GM23338 (cell line): Measurements from ENCODE around the gene TDP2. TPM values are rescaled to one million over a fixed set of nuclear protein-coding genes. Genes with fewer than 3 reads are reported as not detected.

Experiments used
- ATAC-seq: fragments of 200-7000 bp; cut with Tn5 transposase; 3 replicates; pipeline ENCODE4 v1.9.1; 2020
- DNase-seq: peaks from one replicate; pipeline ENCODE4 v3.0.0-alpha.2; 2015; ENCODE audit warnings: low spot score
- H2AFZ ChIP-seq: fragments of 200-600 bp; sonication (generic); 2 replicates; pipeline ENCODE4 v1.8.0; 2016; ENCODE audit warnings: antibody characterized with exemption, mild to moderate bottlenecking, moderate library complexity
- H3F3A ChIP-seq: fragments of 200-600 bp; sonication (generic); replicated peaks from 2 replicates; pipeline ENCODE4 v1.8.0; 2017; ENCODE audit warnings: antibody characterized with exemption, mixed run types, low read depth
- H3K27ac ChIP-seq: fragments of 200-600 bp; sonication (generic); 2 replicates; pipeline ENCODE4 v1.6.1; 2016; ENCODE audit warnings: low read depth
- H3K27me3 ChIP-seq: fragments of 200-600 bp; sonication (generic); 2 replicates; pipeline ENCODE4 v1.8.0; 2016; ENCODE audit warnings: mild to moderate bottlenecking, mixed run types, moderate library complexity; ENCODE audit not compliant: insufficient read depth
- H3K36me3 ChIP-seq: fragments of 200-600 bp; sonication (generic); 2 replicates; pipeline ENCODE4 v1.8.0; 2016; ENCODE audit warnings: mild to moderate bottlenecking; ENCODE audit not compliant: insufficient read depth
- H3K4me1 ChIP-seq: fragments of 200-600 bp; sonication (generic); 2 replicates; pipeline ENCODE4 v1.8.0; 2016; ENCODE audit warnings: mild to moderate bottlenecking, moderate library complexity; ENCODE audit not compliant: insufficient read depth
- H3K4me2 ChIP-seq: fragments of 200-600 bp; sonication (generic); 2 replicates; pipeline ENCODE4 v1.7.1; 2017; ENCODE audit warnings: mixed run types
- H3K4me3 ChIP-seq: fragments of 200-600 bp; sonication (generic); 2 replicates; pipeline ENCODE4 v1.6.1; 2016; ENCODE audit warnings: mixed run types
- H3K79me2 ChIP-seq: fragments of 200-600 bp; sonication (generic); replicated peaks from 2 replicates; pipeline ENCODE4 v1.8.0; 2017; ENCODE audit warnings: mild to moderate bottlenecking; ENCODE audit not compliant: insufficient read depth
- H3K9me2 ChIP-seq: fragments of 200-600 bp; sonication (generic); 2 replicates; pipeline ENCODE4 v1.8.0; 2017; ENCODE audit not compliant: insufficient read depth
- H4K20me1 ChIP-seq: fragments of 200-600 bp; sonication (generic); replicated peaks from 2 replicates; pipeline ENCODE4 v1.8.0; 2017; ENCODE audit warnings: mild to moderate bottlenecking; ENCODE audit not compliant: insufficient read depth
- H3K27ac Mint-ChIP-seq: 2 replicates; pipeline ENCODE4 v1.8.0; 2020; ENCODE audit warnings: inconsistent platforms, mild to moderate bottlenecking, moderate library complexity, mixed read lengths
- H3K27me3 Mint-ChIP-seq: 3 replicates; pipeline ENCODE4 v1.8.0; 2022; ENCODE audit warnings: low read depth, mild to moderate bottlenecking, moderate library complexity, mixed read lengths, inconsistent platforms; ENCODE audit not compliant: insufficient read depth, poor library complexity
- H3K36me3 Mint-ChIP-seq: 3 replicates; pipeline ENCODE4 v1.8.0; 2021; ENCODE audit warnings: low read depth, mild to moderate bottlenecking, inconsistent platforms, moderate library complexity, mixed read lengths
- H3K4me1 Mint-ChIP-seq: 3 replicates; pipeline ENCODE4 v1.8.0; 2020; ENCODE audit warnings: mild to moderate bottlenecking, inconsistent platforms, mixed read lengths
- H3K4me3 Mint-ChIP-seq: 3 replicates; pipeline ENCODE4 v1.8.0; 2021; ENCODE audit warnings: moderate library complexity, mild to moderate bottlenecking, inconsistent platforms, mixed read lengths
- H3K9me3 Mint-ChIP-seq: 3 replicates; pipeline ENCODE4 v1.8.0; 2020; ENCODE audit warnings: moderate library complexity, mild to moderate bottlenecking, inconsistent platforms, mixed read lengths
- CTCF ChIP-seq, 2 experiments: fragments of 200-600 bp in 1 of 2; sonication (generic) in 1 of 2; conservative IDR thresholded peaks; 2 replicates each; pipeline versions ENCODE4 v1.5.1 to v1.6.1; 2016 to 2017; ENCODE audit warnings: antibody characterized with exemption in 2 of 2, low read depth in 2 of 2, mild to moderate bottlenecking in 2 of 2, moderate library complexity in 1 of 2
- ETS1 ChIP-seq: IDR thresholded peaks from 2 replicates; pipeline ENCODE4 v1.6.1; 2016; ENCODE audit warnings: antibody characterized with exemption
- EZH2 ChIP-seq: fragments of 200-600 bp; sonication (generic); IDR thresholded peaks from one replicate; pipeline ENCODE4 v1.8.0; 2017; ENCODE audit warnings: antibody characterized with exemption, mild to moderate bottlenecking, low read depth; ENCODE audit not compliant: unreplicated experiment
- POLR2AphosphoS5 ChIP-seq: IDR thresholded peaks from 2 replicates; pipeline ENCODE4 v1.6.1; 2016; ENCODE audit warnings: antibody characterized with exemption, low read depth
- REST ChIP-seq: IDR thresholded peaks from one replicate; pipeline ENCODE4 v1.6.1; 2018; ENCODE audit warnings: antibody characterized with exemption; ENCODE audit not compliant: unreplicated experiment
- STAT1 ChIP-seq: IDR thresholded peaks from one replicate; pipeline ENCODE4 v1.6.1; 2016; ENCODE audit warnings: antibody characterized with exemption; ENCODE audit not compliant: unreplicated experiment
- ZNF114 ChIP-seq: fragments of 250-450 bp; sonication (Bioruptor Pico); IDR thresholded peaks from 2 replicates; pipeline ENCODE4 v1.5.0; 2020; ENCODE audit warnings: mild to moderate bottlenecking, moderate library complexity
- ZNF331 ChIP-seq: fragments of 250-450 bp; sonication (Bioruptor Pico); IDR thresholded peaks from 2 replicates; pipeline ENCODE4 v1.5.0; 2020; ENCODE audit warnings: low read depth, mild to moderate bottlenecking, moderate library complexity
- ZNF462 ChIP-seq: fragments of 250-450 bp; sonication (Bioruptor Pico); IDR thresholded peaks from 2 replicates; pipeline ENCODE4 v1.5.0; 2020; ENCODE audit warnings: mild to moderate bottlenecking, moderate library complexity
- polyA plus RNA-seq: library from polyadenylated mRNA; unstranded; fragments of >200 nt; fragmentation: Nextera tagmentation; extraction: Ambion mirVana; gene quantifications from 2 replicates; pipeline ENCODE4 v1.2.1, GENCODE V29; 2016
- total RNA-seq: library from RNA; depleted of rRNA; stranded (reverse); fragments of >200 nt; shearing (Covaris generic); gene quantifications from 2 replicates; pipeline ENCODE4 v1.2.3, GENCODE V29; 2014

Gene TDP2
- total and polyA plus RNA-seq, 2 experiments from 2014 or later: 46.8 to 47.8 TPM

- TF ChIP-seq ZNF462 (CRISPR knock-in tag) (no peak), ZNF114 (CRISPR knock-in tag) (no peak)
These were observed 44.9 kb downstream of the TDP2 start (continued) for GRCh38 chr6:24621626-24622289.

- Histone ChIP-seq H3F3A (no peaks in the 10 kb centered on the region), H3K4me3 (no peak overlapping the region), H3K36me3 (no peaks in the 10 kb centered on the region), H3K27me3 (no peaks in the 10 kb centered on the region), H2AFZ (no peak overlapping the region), H3K27ac (no peak overlapping the region), H3K4me2 (no peak overlapping the region), H3K9me2 (no peaks in the 10 kb centered on the region), H3K4me1 (peaks cover 9% of the 10 kb centered on the region; the same call in 1 of the 2 replicates), H3K79me2 (no peaks in the 10 kb centered on the region), H4K20me1 (no peaks in the 10 kb centered on the region)
- H3K36me3 Mint-ChIP-seq: no peaks in the 10 kb centered on the region
- H3K9me3 Mint-ChIP-seq: no peaks in the 10 kb centered on the region
- ATAC-seq (no peak), DNase-seq (no peak)
- no peak overlapping the region for H3K27ac Mint-ChIP-seq
- TF ChIP-seq EZH2 (no peak), ETS1 (no peak), REST (no peak), POLR2AphosphoS5 (no peak), CTCF (conservative IDR thresholded peaks at IDR 0.05; ENCODE audit: low read depth in 2 of 2) (no peak), ZNF331 (CRISPR knock-in tag) (no peak), STAT1 (no peak)
- H3K4me3 Mint-ChIP-seq: no peak overlapping the region
- H3K27me3 Mint-ChIP-seq: no peaks in the 10 kb centered on the region
- peaks cover 17% of the 10 kb centered on the region for H3K4me1 Mint-ChIP-seq
These were observed 46.1 kb downstream of the TDP2 start for GRCh38 chr6:24620637-24621036.
